Gastroesophageal sphincter (tissue), 4 donors: ENCODE measurements around the gene TMEM37. TPM values are rescaled to one million over a fixed set of nuclear protein-coding genes. Genes with fewer than 3 reads are reported as not detected.

Experiments
- ATAC-seq: fragments of 150-250 bp; one replicate; pipeline ENCODE4 v1.9.1; 2016; ENCODE audit warnings: mild to moderate bottlenecking, moderate library complexity
- H3K27ac ChIP-seq, 4 donors: fragments of 200-600 bp; sonication (generic) in 3 of 4; 1 replicate in 3 of 4; 2 replicates in 1 of 4; pipeline ENCODE4 v1.5.1; 2016 to 2019
- H3K27me3 ChIP-seq: fragments of 200-600 bp; sonication (generic); one replicate; pipeline ENCODE4 v1.5.1; 2019
- H3K36me3 ChIP-seq, 2 donors: fragments of 200-600 bp; sonication (generic); one replicate each; pipeline ENCODE4 v1.5.1; 2019; ENCODE audit warnings: control low read depth in 1 of 2
- H3K4me1 ChIP-seq, 3 donors: fragments of 200-600 bp; sonication (generic); 1 replicate in 2 of 3; 2 replicates in 1 of 3; pipeline ENCODE4 v1.5.1; 2016 to 2019; ENCODE audit warnings: control low read depth in 2 of 3
- H3K4me3 ChIP-seq, 2 donors: fragments of 200-600 bp; sonication (generic); one replicate each; pipeline ENCODE4 v1.5.1; 2019; ENCODE audit warnings: mild to moderate bottlenecking in 1 of 2, moderate library complexity in 1 of 2
- H3K9me3 ChIP-seq, 3 donors: fragments of 200-600 bp; sonication (generic); one replicate each; pipeline ENCODE4 v1.5.1; 2017 to 2019; ENCODE audit warnings: control low read depth in 2 of 3
- EP300 ChIP-seq: sonication (generic); formaldehyde crosslinking; IDR thresholded peaks from one replicate; pipeline ENCODE4 v1.6.1; 2017; ENCODE audit warnings: antibody characterized with exemption, mild to moderate bottlenecking
- POLR2A ChIP-seq, 2 donors: fragments of 450-650 bp; IDR thresholded peaks; one replicate each; pipeline ENCODE4 v1.6.1; 2017; ENCODE audit warnings: antibody characterized with exemption in 2 of 2, mild to moderate bottlenecking in 2 of 2, moderate library complexity in 1 of 2
- POLR2AphosphoS5 ChIP-seq: sonication (generic); formaldehyde crosslinking; IDR thresholded peaks from one replicate; pipeline ENCODE4 v1.6.1; 2017; ENCODE audit warnings: antibody characterized with exemption
- WGBS, 2 donors: methylation state at CpG; one replicate each; pipeline ENCODE4 v1.1.5; 2018; ENCODE audit warnings: low coverage in 1 of 2; 5-methylcytosine and 5-hydroxymethylcytosine counted together
- total RNA-seq, 4 donors: library from RNA; depleted of rRNA; stranded (reverse); fragments of >200 nt; gene quantifications; one replicate each; pipeline ENCODE4 v1.1.0, GENCODE V29; 2016
- TF ChIP-seq, protein P1 (sequence below), 4 experiments: fragments of 200-600 bp in 2 of 4; fragments of 450-650 bp in 2 of 4; sonication (generic) in 1 of 4; IDR thresholded peaks; one replicate each; pipeline ENCODE4 v1.5.1; 2017 to 2019; ENCODE audit warnings: antibody characterized with exemption in 4 of 4, mild to moderate bottlenecking in 2 of 4, moderate library complexity in 2 of 4

Gene TMEM37
- total RNA-seq, 4 donors from 2014 or later: 3.0 to 8.1 (median 5.2) TPM; not detected in 1

DNA sequence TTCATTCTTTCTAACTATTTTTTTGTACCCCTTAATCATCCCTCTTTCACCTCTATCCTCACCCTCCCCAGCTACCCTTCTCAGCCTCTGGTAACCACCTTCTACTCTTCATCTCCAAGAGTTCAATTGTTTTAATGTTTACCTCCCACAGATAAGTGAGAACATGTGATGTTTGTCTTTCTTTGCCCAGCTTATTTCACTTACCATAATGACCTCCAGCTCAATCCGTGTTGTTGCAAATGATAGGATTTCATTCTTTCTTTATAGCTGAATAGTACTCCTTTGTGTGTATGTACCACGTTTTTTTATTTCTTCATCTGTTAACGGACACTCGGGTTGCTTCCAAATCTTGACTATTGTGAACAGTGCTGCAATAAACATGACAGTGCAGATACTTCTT, 22.1 kb upstream of the TMEM37 start:
- H3K4me3 ChIP-seq: no peak overlapping the region
- no peak overlapping the region for H3K27ac ChIP-seq
- no peaks in the 10 kb centered on the region for H3K4me1 ChIP-seq
- TF ChIP-seq POLR2AphosphoS5: no peak
- no peak for TF ChIP-seq POLR2A (IDR thresholded peaks at IDR 0.05)
- TF ChIP-seq, protein P1, sequence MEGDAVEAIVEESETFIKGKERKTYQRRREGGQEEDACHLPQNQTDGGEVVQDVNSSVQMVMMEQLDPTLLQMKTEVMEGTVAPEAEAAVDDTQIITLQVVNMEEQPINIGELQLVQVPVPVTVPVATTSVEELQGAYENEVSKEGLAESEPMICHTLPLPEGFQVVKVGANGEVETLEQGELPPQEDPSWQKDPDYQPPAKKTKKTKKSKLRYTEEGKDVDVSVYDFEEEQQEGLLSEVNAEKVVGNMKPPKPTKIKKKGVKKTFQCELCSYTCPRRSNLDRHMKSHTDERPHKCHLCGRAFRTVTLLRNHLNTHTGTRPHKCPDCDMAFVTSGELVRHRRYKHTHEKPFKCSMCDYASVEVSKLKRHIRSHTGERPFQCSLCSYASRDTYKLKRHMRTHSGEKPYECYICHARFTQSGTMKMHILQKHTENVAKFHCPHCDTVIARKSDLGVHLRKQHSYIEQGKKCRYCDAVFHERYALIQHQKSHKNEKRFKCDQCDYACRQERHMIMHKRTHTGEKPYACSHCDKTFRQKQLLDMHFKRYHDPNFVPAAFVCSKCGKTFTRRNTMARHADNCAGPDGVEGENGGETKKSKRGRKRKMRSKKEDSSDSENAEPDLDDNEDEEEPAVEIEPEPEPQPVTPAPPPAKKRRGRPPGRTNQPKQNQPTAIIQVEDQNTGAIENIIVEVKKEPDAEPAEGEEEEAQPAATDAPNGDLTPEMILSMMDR (IDR thresholded peaks at IDR 0.05): no peak
- no peak for TF ChIP-seq EP300
- H3K9me3 ChIP-seq: peaks cover 0 to 12% (median 0%) of the 10 kb centered on the region in 3 donors
- ATAC-seq: no peak
- H3K36me3 ChIP-seq: no peaks in the 10 kb centered on the region
- H3K27me3 ChIP-seq: peaks cover 6% of the 10 kb centered on the region
- WGBS, 2 donors: 76 to 82% methylated on average over 4 of the region's 4 CpGs

DNA sequence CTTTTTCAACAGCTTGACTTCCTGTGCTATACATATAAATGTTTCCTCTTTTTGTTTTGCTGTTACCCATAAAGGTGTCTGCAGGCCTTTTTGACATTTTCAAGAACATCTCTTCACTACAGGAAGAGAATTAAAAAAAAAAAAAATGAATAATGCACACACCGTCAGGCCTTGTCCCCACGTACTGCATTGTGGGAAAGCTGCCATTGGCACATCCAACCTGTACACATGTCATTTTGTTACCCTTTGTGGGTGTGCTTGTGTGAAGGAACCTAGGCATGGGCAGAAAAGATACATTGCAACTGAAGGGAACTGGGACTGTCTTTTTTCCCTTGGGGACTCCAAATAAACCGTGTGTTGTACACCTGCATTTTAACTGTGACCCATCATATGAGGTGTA, 16.8 kb upstream of the TMEM37 start:
- H3K36me3 ChIP-seq: no peaks in the 10 kb centered on the region
- ATAC-seq: no peak
- H3K27me3 ChIP-seq: no peaks in the 10 kb centered on the region
- TF ChIP-seq POLR2AphosphoS5: no peak
- TF ChIP-seq, protein P1 (IDR thresholded peaks at IDR 0.05): no peak
- TF ChIP-seq EP300: no peak
- TF ChIP-seq POLR2A (IDR thresholded peaks at IDR 0.05): no peak
- H3K4me3 ChIP-seq: no peak overlapping the region
- H3K27ac ChIP-seq: no peak overlapping the region
- H3K9me3 ChIP-seq: peaks cover 0 to 15% (median 0%) of the 10 kb centered on the region in 3 donors
- H3K4me1 ChIP-seq: no peaks in the 10 kb centered on the region
- 83 to 88% methylated on average over 2 of the region's 3 CpGs for WGBS, 2 donors

DNA sequence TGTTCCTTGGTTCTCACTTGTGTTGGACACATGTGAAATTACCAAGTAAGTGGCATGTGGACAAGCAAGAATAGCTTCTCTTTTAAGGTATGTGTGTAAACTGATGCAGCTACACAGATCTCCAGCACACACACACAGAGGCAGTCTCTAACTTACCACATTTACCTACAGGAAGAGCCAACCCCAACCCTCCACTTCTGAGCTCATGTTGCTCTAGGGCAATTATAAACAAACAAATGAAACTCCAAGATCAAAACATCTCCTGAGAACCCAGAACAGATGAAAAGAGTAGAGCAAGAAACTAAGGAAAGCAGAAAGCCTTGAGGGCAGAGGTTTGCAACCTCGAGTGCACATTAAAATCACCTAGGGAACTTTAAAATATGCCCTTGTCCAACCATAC, 16.0 kb upstream of the TMEM37 start:
- no peaks in the 10 kb centered on the region for H3K36me3 ChIP-seq
- no peaks in the 10 kb centered on the region for H3K4me1 ChIP-seq
- no peak overlapping the region for H3K27ac ChIP-seq
- peaks cover 0 to 15% (median 0%) of the 10 kb centered on the region in 3 donors for H3K9me3 ChIP-seq
- H3K4me3 ChIP-seq: no peak overlapping the region
- no peaks in the 10 kb centered on the region for H3K27me3 ChIP-seq
- WGBS, 2 donors: 67% methylated on average over 1 of the region's 1 CpG; no CpG with 5 or more reads in 1 of the 2 donors
- TF ChIP-seq, protein P1 (IDR thresholded peaks at IDR 0.05): no peak
- TF ChIP-seq POLR2A (IDR thresholded peaks at IDR 0.05): no peak
- no peak for TF ChIP-seq EP300
- TF ChIP-seq POLR2AphosphoS5: no peak
- ATAC-seq: no peak

DNA sequence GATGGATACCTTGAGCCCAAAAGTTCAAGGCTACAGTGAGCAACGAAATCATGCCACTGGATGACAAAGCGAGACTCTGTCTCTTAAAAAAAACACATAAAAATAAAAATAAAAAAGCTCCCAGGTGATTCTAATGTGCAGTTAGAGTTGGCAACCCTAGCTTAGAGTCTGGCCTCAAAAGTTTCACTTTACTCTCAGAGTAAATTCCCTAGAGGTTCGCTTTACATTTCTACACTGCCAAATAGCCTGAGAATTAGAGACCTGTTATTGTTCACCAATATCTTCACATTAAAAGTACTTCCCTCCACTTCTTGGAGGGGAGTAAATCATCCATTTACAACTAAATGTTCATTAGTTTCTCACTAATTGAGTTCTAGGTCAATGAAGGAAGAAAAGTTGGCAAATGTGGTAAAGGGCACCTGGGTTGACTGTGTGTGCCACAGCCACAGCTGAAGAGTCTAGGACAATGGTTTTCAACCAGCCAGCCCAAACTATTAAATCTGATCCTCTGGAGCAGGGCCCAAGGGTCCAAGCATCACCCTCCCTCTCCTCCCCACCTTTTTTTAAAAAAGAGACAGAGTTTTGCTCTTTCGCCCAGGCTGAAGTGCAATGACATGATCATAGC, 15.2 kb upstream of the TMEM37 start:
- Histone ChIP-seq H3K27ac (no peak overlapping the region), H3K27me3 (no peaks in the 10 kb centered on the region), H3K36me3 (no peaks in the 10 kb centered on the region), H3K4me3 (no peak overlapping the region), H3K4me1 (no peaks in the 10 kb centered on the region), H3K9me3 (peaks cover 0 to 15% (median 0%) of the 10 kb centered on the region in 3 donors)
- TF ChIP-seq, protein P1 (IDR thresholded peaks at IDR 0.05): no peak
- TF ChIP-seq POLR2AphosphoS5: no peak
- no peak for TF ChIP-seq POLR2A (IDR thresholded peaks at IDR 0.05)
- TF ChIP-seq EP300: no peak
- no peak for ATAC-seq
- 93 to 95% methylated on average over 3 to 4 of the region's 4 CpGs for WGBS, 2 donors

DNA sequence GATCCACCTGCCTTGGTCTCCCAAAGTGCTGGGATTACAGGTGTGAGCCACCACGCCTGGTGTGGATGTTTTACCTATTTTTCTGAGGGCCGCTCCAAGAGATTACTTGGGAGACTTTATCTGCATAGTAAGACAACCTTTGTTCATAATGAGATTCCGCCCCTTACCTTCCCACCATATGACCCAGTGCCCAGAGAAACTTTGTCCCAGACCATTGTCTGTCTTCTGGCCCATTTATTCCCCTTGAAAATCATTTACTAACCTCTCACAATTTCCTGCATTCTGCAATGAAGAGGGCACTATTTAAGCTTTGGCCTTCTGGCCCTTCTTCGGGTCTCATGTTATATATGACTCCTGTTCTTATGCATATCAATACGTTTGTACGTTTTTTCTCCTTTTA, 13.7 kb upstream of the TMEM37 start:
- Histone ChIP-seq H3K4me3 (no peak overlapping the region), H3K9me3 (peaks cover 0 to 15% (median 0%) of the 10 kb centered on the region in 3 donors), H3K27ac (no peak overlapping the region), H3K36me3 (no peaks in the 10 kb centered on the region), H3K27me3 (no peaks in the 10 kb centered on the region), H3K4me1 (no peaks in the 10 kb centered on the region)
- WGBS, 2 donors: 82 to 88% methylated on average over 6 of the region's 6 CpGs
- no peak for ATAC-seq
- TF ChIP-seq, protein P1 (IDR thresholded peaks at IDR 0.05): no peak
- TF ChIP-seq POLR2A (IDR thresholded peaks at IDR 0.05): no peak
- no peak for TF ChIP-seq EP300
- TF ChIP-seq POLR2AphosphoS5: no peak
